GM11168 (cell line): ENCODE measurements around the gene FAM186B.

Experiments
- in situ Hi-C: fragments of 300-500 bp; cut with MboI; formaldehyde crosslinking; loops from one replicate; pipeline ENCODE4 v1.12.0; 2022; ENCODE audit warnings: low sequenced_read_pairs; ENCODE audit not compliant: unreplicated experiment

FAM186B gene

GRCh38 chr12:49635656-49636055 lies 30.2 kb upstream of the FAM186B start:
- in situ Hi-C loops = no loop called here

- in situ Hi-C loops = no loop called here
Measured at GRCh38 chr12:49635036-49635435, 29.6 kb upstream of the FAM186B start.

- in situ Hi-C loops = no loop called here
Measured at GRCh38 chr12:49633703-49634345, 28.4 kb upstream of the FAM186B start.

GRCh38 chr12:49632986-49633702 lies 27.7 kb upstream of the FAM186B start:
- in situ Hi-C loops = no loop called here

GRCh38 chr12:49632401-49632800 lies 27.0 kb upstream of the FAM186B start:
- in situ Hi-C loops = no loop called here

GRCh38 chr12:49631336-49631907 lies 26.0 kb upstream of the FAM186B start:
- in situ Hi-C loops = no loop called here

DNA sequence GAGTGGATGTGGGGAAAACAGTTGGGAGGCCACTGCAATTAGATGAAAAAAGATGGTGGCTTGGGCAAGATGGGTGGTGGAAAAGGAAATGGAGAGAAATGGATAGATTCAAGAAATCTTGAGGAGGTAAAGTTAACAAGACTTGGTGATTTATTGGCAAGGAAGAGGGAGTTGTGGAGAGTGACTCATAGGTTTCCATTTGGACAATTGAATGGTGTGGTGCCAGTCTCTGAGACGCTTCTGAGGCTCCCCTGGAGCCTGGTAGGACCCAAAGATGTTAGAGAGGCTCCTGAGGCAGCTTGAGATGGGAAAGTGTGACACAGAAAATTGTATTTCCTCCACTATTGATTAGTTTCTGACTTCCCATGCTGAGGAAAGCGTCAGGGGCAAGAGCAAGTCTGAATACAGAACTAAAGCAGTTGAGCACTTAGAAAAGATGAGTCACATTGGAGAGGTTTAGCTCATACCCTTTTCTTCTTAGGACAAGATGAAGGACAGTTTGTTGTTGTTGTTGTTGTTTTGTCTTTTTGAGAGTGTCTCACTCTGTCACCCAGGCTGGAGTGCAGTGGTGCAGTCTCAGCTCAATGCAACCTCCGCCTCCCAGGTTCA lies 22.4 kb upstream of the FAM186B start:
- in situ Hi-C loops = no loop called here

- in situ Hi-C loops = no loop called here
Measured at GRCh38 chr12:49626836-49627235, 21.4 kb upstream of the FAM186B start.

DNA sequence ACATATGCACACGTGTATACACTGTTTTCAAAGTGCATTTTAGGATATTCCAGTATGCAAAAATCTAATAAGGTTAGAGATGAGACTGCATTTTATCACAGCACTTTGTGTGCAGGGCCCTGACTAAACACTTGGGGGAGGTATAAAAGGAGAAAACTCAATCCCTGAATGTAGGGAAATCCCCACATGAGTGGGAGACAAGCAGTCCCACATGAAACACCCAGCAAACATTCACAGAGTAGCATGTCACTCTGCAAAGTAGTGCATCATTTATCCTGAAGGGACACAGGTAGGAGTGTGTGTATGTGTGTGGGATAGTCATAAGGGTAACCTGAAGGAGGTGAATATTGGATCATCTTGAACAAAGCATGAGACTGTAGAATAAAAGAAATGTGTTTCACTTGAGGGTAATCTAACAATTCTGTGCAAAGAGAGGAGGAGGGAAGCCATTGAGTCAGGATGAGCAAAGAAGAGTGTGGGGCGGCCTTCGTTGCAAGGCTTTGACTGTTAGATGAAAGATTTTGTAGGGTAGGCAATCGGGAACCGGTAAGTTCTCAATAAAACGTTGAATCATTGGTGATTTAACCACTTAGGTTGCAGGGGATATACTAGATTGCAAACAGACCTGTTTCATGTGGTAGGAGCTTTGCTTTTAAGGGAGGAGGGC lies 20.9 kb upstream of the FAM186B start:
- in situ Hi-C loops = no loop called here

- in situ Hi-C loops = no loop called here
Measured at GRCh38 chr12:49624921-49625577, 19.6 kb upstream of the FAM186B start.

- in situ Hi-C loops = no loop called here
Measured at GRCh38 chr12:49623142-49623904, 17.9 kb upstream of the FAM186B start, which contains the start of gene PRPF40B. Gene PRPF40B (plus strand): TSS chr12:49623561. CDS start chr12:49623591, 30 bp downstream.

- in situ Hi-C loops = no loop called here
Measured at GRCh38 chr12:49622501-49623141, 17.2 kb upstream of the FAM186B start.

GRCh38 chr12:49621651-49622500 lies 16.4 kb upstream of the FAM186B start:
- in situ Hi-C loops = no loop called here

DNA sequence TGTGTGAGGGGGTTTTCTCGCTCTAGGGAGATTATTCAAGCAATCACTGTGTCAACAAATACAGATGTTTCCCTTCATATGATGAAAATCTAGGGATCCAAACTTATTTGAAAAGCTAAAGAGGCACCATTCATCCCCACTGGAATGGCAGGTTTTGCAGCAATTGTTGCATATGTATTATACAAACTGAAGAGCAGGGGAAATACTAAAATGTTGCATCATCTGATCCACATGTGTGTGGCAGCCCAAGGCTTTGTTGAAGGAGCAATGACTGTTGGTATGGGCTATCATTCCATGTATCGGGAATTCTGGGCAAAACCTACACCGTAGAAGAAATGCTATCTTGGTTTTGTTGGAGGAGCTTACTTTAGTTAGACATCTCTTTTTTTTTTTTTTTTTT lies 13.8 kb upstream of the FAM186B start:
- in situ Hi-C loops = no loop called here

DNA sequence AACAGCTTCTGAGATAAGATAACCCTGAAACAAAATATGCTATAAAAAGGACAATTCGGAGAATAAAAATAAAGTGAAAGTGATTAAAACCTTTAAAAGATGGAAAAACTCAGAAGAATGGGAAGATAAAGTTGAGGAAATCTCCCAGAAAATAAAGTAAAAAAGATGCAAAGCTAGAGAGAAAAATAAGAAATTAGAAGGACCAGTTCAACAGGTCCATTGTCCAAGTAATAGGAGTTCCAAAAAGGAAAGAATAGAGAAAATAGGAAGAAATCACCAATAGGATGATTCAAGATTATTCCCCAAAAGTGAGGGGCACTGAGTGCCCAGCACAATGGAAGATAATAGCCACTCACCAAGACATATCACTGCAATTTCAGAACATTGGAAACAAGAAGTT lies 13.1 kb upstream of the FAM186B start:
- in situ Hi-C loops = no loop called here

- in situ Hi-C loops = no loop called here
Measured at GRCh38 chr12:49616533-49617219, 11.2 kb upstream of the FAM186B start.

DNA sequence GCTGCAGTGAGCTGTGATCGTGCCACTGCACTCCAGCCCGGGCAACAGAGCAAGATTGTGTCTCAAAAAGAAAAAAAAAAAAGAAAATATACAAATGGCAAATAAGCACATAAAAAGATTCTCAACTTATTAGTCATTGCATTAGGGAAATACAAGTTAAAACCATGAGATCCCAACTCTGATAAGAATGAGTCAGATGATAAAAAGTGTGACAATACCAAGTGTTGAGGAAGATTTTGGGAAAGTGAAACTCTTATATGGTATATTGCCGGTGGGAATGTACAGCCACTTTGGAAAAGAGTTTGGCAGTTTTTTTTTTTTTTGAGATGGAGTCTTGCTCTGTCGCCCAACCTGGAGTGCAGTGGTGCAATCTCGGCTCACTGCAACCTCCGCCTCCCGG lies 10.3 kb upstream of the FAM186B start:
- in situ Hi-C loops = no loop called here
